ENCODE data around the gene GMNC. TPM values are rescaled to one million over a fixed set of nuclear protein-coding genes. Genes with fewer than 3 reads are reported as not detected.

The GMNC gene, protein sequence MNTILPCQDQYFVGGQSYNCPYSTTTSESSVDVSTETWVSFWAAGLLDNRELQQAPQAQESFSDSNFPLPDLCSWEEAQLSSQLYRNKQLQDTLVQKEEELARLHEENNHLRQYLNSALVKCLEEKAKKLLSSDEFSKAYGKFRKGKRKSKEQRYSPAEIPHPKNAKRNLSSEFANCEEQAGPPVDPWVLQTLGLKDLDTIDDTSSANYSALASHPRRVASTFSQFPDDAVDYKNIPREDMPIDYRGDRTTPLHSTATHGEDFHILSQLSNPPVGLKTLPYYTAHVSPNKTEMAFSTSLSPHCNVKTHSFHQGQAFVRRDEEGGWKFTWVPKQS
- total RNA-seq (2016; rRNA removed; fragmentation: Illumina TruSeq; extraction: Trizol) = not detected in 2 replicates
- total RNA-seq (2016; cell fraction: cytosol; rRNA removed; fragmentation: Illumina TruSeq; extraction: Trizol; ENCODE audit: low read depth) = not detected in 2 replicates
- total RNA-seq (2016; cell fraction: insoluble cytoplasmic fraction; rRNA removed; fragmentation: Illumina TruSeq; extraction: Trizol) = not detected in 2 replicates
- not detected in 2 replicates for total RNA-seq (2016; cell fraction: membrane; rRNA removed; fragmentation: Illumina TruSeq; extraction: Trizol)
- total RNA-seq (2016; cell fraction: nucleus; rRNA removed; fragmentation: Illumina TruSeq; extraction: Trizol) = not detected in 2 replicates
- polyA plus RNA-seq (2011; rRNA removed) = not detected in 2 replicates
- polyA plus RNA-seq (2011; cell fraction: cytosol; rRNA removed) = not detected in 2 replicates
- polyA plus RNA-seq (2011; cell fraction: nucleus; rRNA removed) = not detected in 2 replicates
- not detected in 2 replicates for polyA plus RNA-seq (2012)
- not detected in 2 replicates for polyA plus RNA-seq (2016; cell fraction: cytosol; fragmentation: Illumina TruSeq; extraction: Trizol; ENCODE audit: low read depth)
- polyA plus RNA-seq (2016; cell fraction: insoluble cytoplasmic fraction; fragmentation: Illumina TruSeq; extraction: Trizol; ENCODE audit: low read depth) = not detected in 2 replicates
- not detected in 2 replicates for polyA plus RNA-seq (2016; cell fraction: membrane; fragmentation: Illumina TruSeq; extraction: Trizol; ENCODE audit: low read depth)
- polyA plus RNA-seq (2016; cell fraction: nucleus; fragmentation: Illumina TruSeq; extraction: Trizol; ENCODE audit: insufficient read depth, low read depth) = not detected in 2 replicates
- not detected in 2 replicates for polyA minus RNA-seq (2011; rRNA and poly(A)+ RNA removed; ENCODE audit: low replicate concordance)
- not detected in 2 replicates for polyA minus RNA-seq (2011; cell fraction: cytosol; rRNA and poly(A)+ RNA removed)
- not detected in 2 replicates for polyA minus RNA-seq (2011; cell fraction: nucleus; rRNA and poly(A)+ RNA removed)
- Bru-seq, nascent RNA = not detected
- BruChase-seq, experiment 1, labeled RNA remaining after a 6-hour chase = not detected
- BruChase-seq, experiment 2, labeled RNA remaining after a 2-hour chase = not detected
- long read RNA-seq, experiment 1 = 0 reads
- long read RNA-seq, experiment 2 = 0 reads

- no peaks in the 10 kb centered on the region for H3K79me2 ChIP-seq (ENCODE audit: insufficient read depth, low read length)
- in situ Hi-C loops (cut with HindIII; ENCODE audit: extremely low pct_ligation_motif_present, low pct_unique_long_range_greater_than_20kb) (no loop called here), intact Hi-C loops (cut with micrococcal nuclease; ENCODE audit: unreplicated experiment) (loop anchor here (10.0 kb wide), 1 partner anchor 158 kb away; no protein-coding TSS in a partner anchor)
- BruUV-seq (replicated peaks) = no TSS peak
- ChIA-PET POLR2A (no interaction called here), CTCF (ENCODE audit: low intra/inter-chr PET ratio, low total read pairs) (no interaction called here)
- no peak within 1 kb of the TSS for H3K27ac ChIP-seq (ENCODE audit: extremely low read length, insufficient read depth, low read length)
- peaks cover 0 to 4% of the 10 kb centered on the region in 2 experiments; a peak in 2 of 5 replicates for H3K27me3 ChIP-seq (ENCODE audit: control insufficient read depth in 1 of 2, insufficient read depth in 2 of 2, low read length in 2 of 2)
- no peak within 1 kb of the TSS for H2AFZ ChIP-seq (ENCODE audit: low read length)
- 10% methylated on average over 9 of the region's 58 CpGs for WGBS (ENCODE audit: low lambda C conversion rate)
- DNase-seq (ENCODE audit: low spot score) (peak; percentile 38), ATAC-seq (peak; percentile 96), FAIRE-seq (no peak)
- peak within 1 kb of the TSS; percentile 66 for H3K4me2 ChIP-seq (ENCODE audit: low read depth, low read length)
- no peaks in the 10 kb centered on the region for H3K9me3 ChIP-seq (ENCODE audit: low read length)
- H3K4me3 ChIP-seq (replicated peaks in 1 of 3; ENCODE audit: insufficient read depth in 1 of 3, low read depth in 2 of 3, low read length in 3 of 3) = peak within 1 kb of the TSS; percentile 43 to 64 (median 57); a peak in 5 of 6 replicates
- no peaks in the 10 kb centered on the region for H3K36me3 ChIP-seq (replicated peaks in 1 of 2; ENCODE audit: control insufficient read depth in 1 of 2, insufficient read depth in 2 of 2, low read length in 2 of 2)
- H3K9ac ChIP-seq (ENCODE audit: insufficient read depth, low read depth, low read length) = no peak within 1 kb of the TSS
- H4K20me1 ChIP-seq (ENCODE audit: insufficient read depth, low read length) = no peaks in the 10 kb centered on the region
- peaks cover 25% of the 10 kb centered on the region for H3K4me1 ChIP-seq (ENCODE audit: insufficient read depth, low read length)
- TF ChIP-seq NFYB (CRISPR knock-in tag; IDR thresholded peaks at IDR 0.05) (peak; percentile 67), ZNF563 (CRISPR knock-in tag; IDR thresholded peaks at IDR 0.05) (peak; percentile 30; the same call in 1 of the 2 replicates), ZFP91 (CRISPR knock-in tag; IDR thresholded peaks at IDR 0.05; ENCODE audit: borderline replicate concordance) (peak; percentile 69), FOXA1 (IDR thresholded peaks at IDR 0.05) (no peak), FOXA1 (CRISPR knock-in tag; IDR thresholded peaks at IDR 0.05) (no peak), ZNF768 (CRISPR knock-in tag; IDR thresholded peaks at IDR 0.05) (peak; percentile 28; the same call in 1 of the 2 replicates), ZNF432 (CRISPR knock-in tag; IDR thresholded peaks at IDR 0.05; ENCODE audit: borderline replicate concordance) (no peak), ZNF547 (CRISPR knock-in tag; IDR thresholded peaks at IDR 0.05) (no peak), XRCC5 (optimal IDR thresholded peaks at IDR 0.05; ENCODE audit: low read length) (peak; percentile 52), GFI1 (CRISPR knock-in tag; IDR thresholded peaks at IDR 0.05; ENCODE audit: borderline replicate concordance) (0 out of 2 replicates have a peak, but pooled peaks have one; percentile 19), GABPB1 (CRISPR knock-in tag; IDR thresholded peaks at IDR 0.05) (peak; percentile 63; the same call in 1 of the 2 replicates), CREB1 (IDR thresholded peaks at IDR 0.05) (peak; percentile 66), CREB1 (CRISPR knock-in tag; IDR thresholded peaks at IDR 0.05) (peak; percentile 64), CBX5 (CRISPR knock-in tag; IDR thresholded peaks at IDR 0.05; ENCODE audit: borderline replicate concordance) (no peak), RFX5 (IDR thresholded peaks at IDR 0.05; ENCODE audit: low read depth, low read length) (peak; percentile 95), CREM (IDR thresholded peaks at IDR 0.05) (peak; percentile 31; the same call in 1 of the 2 replicates), CREM (CRISPR knock-in tag; IDR thresholded peaks at IDR 0.05) (no peak), NFYC (CRISPR knock-in tag; IDR thresholded peaks at IDR 0.05) (peak; percentile 29; the same call in 1 of the 2 replicates)
Observed at GRCh38 chr3:190862209-190863118, at the start of gene GMNC. Gene GMNC, minus strand, starts transcription at chr3:190862694. Its CDS starts 79 bp downstream, at chr3:190862615.

Measured in HepG2 (cell line).